ENCODE measurements around the gene CDC73. TPM values are rescaled to one million over a fixed set of nuclear protein-coding genes. Genes with fewer than 3 reads are reported as not detected.

The CDC73 gene
- 32.0 and 33.1 TPM in 2 replicates for total RNA-seq

DNA sequence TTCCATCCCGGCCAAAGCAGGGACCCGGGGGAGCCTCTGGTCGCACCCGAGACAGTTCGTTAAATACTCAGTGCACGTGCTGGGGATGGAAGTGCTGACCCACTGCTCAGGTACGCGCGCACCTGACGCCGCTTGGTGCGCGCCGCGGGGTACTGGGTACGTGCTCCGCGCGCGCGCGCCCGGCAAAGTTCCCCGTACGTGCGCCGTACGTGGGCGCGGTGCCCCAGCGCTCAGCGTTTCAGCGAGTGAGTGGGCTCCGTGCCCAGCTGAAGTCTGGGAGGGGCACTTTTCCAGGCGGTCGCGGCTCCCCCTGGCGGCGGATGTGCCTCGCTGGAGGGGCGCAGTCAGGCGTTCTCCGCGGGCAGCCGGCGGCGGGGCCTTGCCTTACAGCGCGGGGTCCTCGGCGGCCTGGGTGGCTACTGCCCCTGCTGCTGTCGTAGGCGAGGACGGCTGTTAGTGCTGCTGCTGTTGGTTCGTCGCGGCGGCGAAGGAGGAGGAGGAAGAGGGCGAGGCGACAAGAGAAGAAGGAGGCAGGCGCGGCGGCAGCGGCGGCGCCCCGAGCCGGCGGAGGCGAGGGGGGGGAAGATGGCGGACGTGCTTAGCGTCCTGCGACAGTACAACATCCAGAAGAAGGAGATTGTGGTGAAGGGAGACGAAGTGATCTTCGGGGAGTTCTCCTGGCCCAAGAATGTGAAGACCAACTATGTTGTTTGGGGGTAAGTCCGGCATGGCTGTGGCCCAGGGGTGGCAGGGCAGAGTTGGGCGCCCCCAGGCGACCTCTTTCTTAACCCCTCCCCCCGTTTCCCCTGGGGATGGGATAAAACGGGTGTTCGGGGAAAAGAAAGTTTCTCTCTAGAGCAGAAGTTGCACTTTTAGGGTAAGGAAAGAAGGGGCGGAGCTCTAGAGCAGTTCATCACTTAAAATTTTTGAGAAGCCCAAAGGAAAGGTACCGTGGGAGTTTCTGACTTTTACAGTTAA is at the start of gene CDC73:
CDC73 (plus strand) TSS at position 416 of the 978 bp plus-strand sequence; CDS start at position 586, 170 bp downstream.

DNA sequence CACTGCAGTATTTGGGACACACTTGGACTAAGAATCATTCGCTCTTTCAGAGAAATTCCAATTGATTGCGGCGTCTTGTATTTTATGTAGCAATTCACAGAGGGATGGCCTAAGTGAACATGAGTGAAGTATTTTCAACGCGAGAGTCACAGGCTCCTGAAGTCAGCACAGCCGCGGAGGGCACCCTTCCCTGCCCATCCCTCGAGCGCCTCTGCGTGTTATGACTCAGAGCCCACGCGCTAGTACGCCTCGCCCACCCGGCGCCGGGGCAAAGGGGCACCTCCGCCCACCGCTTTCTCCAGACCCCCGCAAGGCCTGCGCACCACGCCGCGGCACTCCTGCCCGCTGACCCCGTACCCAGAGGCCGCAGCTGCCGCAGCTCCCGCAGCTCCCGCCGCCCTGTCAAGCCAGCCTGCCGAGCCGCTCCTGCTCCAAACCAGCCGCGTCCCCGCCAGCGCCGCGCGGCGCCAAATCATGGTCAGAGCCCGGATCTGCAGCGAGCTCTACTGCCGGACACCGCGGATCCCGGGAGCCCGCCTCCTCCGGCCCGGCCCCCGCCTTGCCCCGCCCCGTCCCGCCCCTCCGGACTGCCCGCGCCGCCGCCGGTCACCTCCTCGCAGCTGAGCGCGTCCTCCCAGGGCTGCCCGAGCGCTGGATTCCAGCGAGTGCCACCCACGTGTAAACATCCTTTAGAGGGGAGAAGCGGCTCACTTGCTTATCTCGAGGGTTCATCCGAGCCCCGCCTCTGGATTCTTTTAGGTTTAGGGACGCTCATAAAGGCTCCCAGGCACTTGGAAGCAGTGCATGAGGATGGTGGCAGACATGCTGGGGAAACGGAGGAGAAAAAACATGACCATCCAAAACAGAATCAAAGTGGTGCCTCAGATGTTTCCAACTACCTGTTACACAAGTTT is 16.7 kb upstream of the CDC73 start, which contains the start of gene GLRX2:
GLRX2 (minus strand) TSS at position 508 of the 914 bp plus-strand sequence; CDS start at position 476, 32 bp downstream.

DNA sequence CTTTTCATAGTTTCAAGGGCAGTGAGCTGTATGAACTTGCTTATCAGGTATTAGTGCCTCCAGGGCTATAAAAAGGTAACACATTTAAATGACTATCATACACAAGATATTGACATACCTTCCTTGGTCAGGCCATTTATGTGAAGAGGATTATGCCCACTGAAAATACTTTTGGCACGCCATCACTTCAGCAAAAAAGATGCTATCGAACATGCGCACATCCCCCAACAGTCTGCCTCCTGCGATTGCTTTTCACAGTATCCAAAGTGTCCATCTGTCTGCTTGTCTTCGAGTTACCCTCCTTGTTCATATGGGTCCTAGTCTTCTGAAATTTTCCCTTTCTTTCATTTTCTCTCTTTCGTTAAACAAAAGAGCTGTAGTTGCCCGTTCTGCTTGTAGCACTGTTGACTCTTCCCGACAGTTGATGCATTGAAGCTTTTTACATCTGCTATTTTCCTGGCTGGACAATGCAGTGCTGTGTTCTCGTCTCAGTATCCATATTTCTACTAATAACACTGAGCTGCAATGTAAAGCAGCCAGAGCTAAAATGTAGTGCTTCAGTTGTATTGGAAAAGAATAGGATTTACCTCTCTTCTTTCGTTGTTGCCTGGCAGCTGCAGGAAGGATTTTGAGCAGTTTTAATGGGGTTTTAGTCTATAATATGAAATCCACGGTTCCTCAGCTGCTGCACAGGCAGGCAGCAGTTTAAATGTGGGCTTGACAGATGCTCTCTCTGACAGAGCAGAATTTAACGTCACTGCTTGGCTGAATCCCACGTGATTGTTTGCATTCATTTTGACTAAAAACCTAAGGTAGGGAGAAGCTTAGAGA is 64.3 kb downstream of the CDC73 start, which contains the start of gene B3GALT2:
B3GALT2 (minus strand) TSS at position 713 of the 831 bp plus-strand sequence. CDS start 5,051 bp downstream, outside the sequence.

Small RNA genes within 50 kb of the gene (small RNA-seq; reads per million reads assigned to genes)
- not detected for gene MIR1278 (ENCODE audit: low replicate concordance)

Other genes starting within 250 kb of the CDC73 start
- 24.5 and 31.4 TPM in 2 replicates for gene UCHL5, start 62.7 kb upstream of the CDC73 start, total RNA-seq
- gene RO60, start 62.4 kb upstream of the CDC73 start, total RNA-seq, result 79.2 and 127 TPM in 2 replicates
- gene GLRX2, start 16.6 kb upstream of the CDC73 start, total RNA-seq, result 8.3 and 13.5 TPM in 2 replicates
- gene B3GALT2, start 64.6 kb downstream of the CDC73 start, total RNA-seq, result under 0.01 and 0.86 TPM in 2 replicates

Measured in placental pericyte (primary cell).